SH-SY5Y (cell line): ENCODE data around the gene NAMPT.

Source experiments
- GATA2 ChIP-seq: IDR thresholded peaks from 2 replicates; pipeline ENCODE4 v1.6.1; 2011; ENCODE audit warnings: mild to moderate bottlenecking, low read depth, low read length
- GATA3 ChIP-seq: IDR thresholded peaks from 2 replicates; pipeline ENCODE4 v1.6.1; 2011; ENCODE audit warnings: low read depth, mild to moderate bottlenecking, low read length, moderate library complexity

GRCh38 chr7:106249488-106249887 is 35.3 kb downstream of the NAMPT start:
- TF ChIP-seq GATA2 (no peak), GATA3 (no peak)
